Pancreas (tissue), 10 donors: ENCODE results near the gene CEP78. TPM values are rescaled to one million over a fixed set of nuclear protein-coding genes. Genes with fewer than 3 reads are reported as not detected.

Source experiments
- ATAC-seq, 4 donors: fragments of 200-7000 bp; cut with Tn5 transposase; one replicate each; pipeline versions ENCODE4 v1.8.0 to v1.9.1; 2020; ENCODE audit warnings: mild to moderate bottlenecking in 4 of 4, moderate library complexity in 4 of 4
- DNase-seq, 6 donors: peaks; one replicate each; pipeline ENCODE4 v3.0.0-alpha.2; 2020
- FAIRE-seq: peaks from 2 replicates; lab custom pipeline; 2012; peaks lifted over from hg19 to GRCh38; lab: Jason Lieb, UNC
- H3K27ac ChIP-seq, 4 donors: fragments of 200-600 bp; sonication (generic); 1 replicate in 3 of 4; 2 replicates in 1 of 4; pipeline versions ENCODE4 v1.5.0 to v1.8.0; 2020
- H3K27me3 ChIP-seq, 4 donors: fragments of 200-600 bp; one replicate each; pipeline ENCODE4 v1.8.0; 2021
- H3K36me3 ChIP-seq, 3 donors: fragments of 200-600 bp; sonication (generic) in 1 of 3; one replicate each; pipeline versions ENCODE4 v1.5.0 to v1.8.0; 2020 to 2021
- H3K4me1 ChIP-seq, 3 donors: fragments of 200-600 bp; one replicate each; pipeline ENCODE4 v1.8.0; 2021
- H3K4me3 ChIP-seq, 4 donors: fragments of 200-600 bp; sonication (generic) in 2 of 4; one replicate each; pipeline versions ENCODE4 v1.5.0 to v1.8.0; 2020 to 2021
- H3K9me3 ChIP-seq, 4 donors: fragments of 200-600 bp; one replicate each; pipeline ENCODE4 v1.8.0; 2021
- CTCF ChIP-seq, 4 donors: fragments of 200-600 bp; sonication (generic) in 3 of 4; IDR thresholded peaks; one replicate each; pipeline versions ENCODE4 v1.5.0 to v1.8.0; 2021; ENCODE audit warnings: antibody characterized with exemption in 4 of 4
- WGBS, 2 donors: extraction: QIAGEN DNeasy Blood & Tissue Kit; methylation state at CpG; one replicate each; pipeline ENCODE4 v1.1.7; 2013; 5-methylcytosine and 5-hydroxymethylcytosine counted together
- intact Hi-C, 3 donors: fragments of 100-400 bp; cut with DNase I; formaldehyde crosslinking; loops; one replicate each; pipeline versions ENCODE4 v1.11.1 to v1.14.2; 2022
- polyA plus RNA-seq, 2 donors: library from polyadenylated mRNA; stranded (reverse); fragments of 200-250 nt; gene quantifications; one replicate each; pipeline ENCODE4 v1.2.3, GENCODE V29; 2013
- total RNA-seq, 6 donors: library from RNA; stranded (reverse); fragmentation: NEBNext Ultra II Directional in 4 of 6; extraction: Animal tissue kit (Norgen Biotek cat#: 25700) in 4 of 6; gene quantifications; one replicate each; pipeline versions ENCODE4 v1.2.1 to v1.2.4, GENCODE V29; 2021 to 2023
- donor health status: healthy with polysubstance abuse.
- donor health status: DM: no; HTN: no; CAD: no; lungs with moderate emphysema.
- donor health status: DM: no; HTN: no; CAD: no.
- donor health status: control.
- donor health status: control.
- donor health status: Bipolar disorder and iron deficiency.
- donor health status: DM: yes; HTN: yes; CAD: no.
- donor health status: DM: no; HTN: no; CAD: no.
- donor health status: DM: no; HTN: no; CAD: no.
- donor health status: DM: yes; HTN: yes; CAD: no.

The CEP78 gene
- total and polyA plus RNA-seq, 8 donors: 3.3 to 6.5 (median 5.2) TPM

- WGBS, 2 donors: 96 to 97% methylated on average over 6 of the region's 6 CpGs
- no peaks in the 10 kb centered on the region for H3K9me3 ChIP-seq
Measured at GRCh38 chr9:78319197-78320029, 83.5 kb downstream of the CEP78 start.

GRCh38 chr9:78320030-78320693 is 84.3 kb downstream of the CEP78 start:
- Histone ChIP-seq H3K27me3 (no peaks in the 10 kb centered on the region), H3K9me3 (no peaks in the 10 kb centered on the region), H3K36me3 (no peaks in the 10 kb centered on the region), H3K27ac (no peak overlapping the region), H3K4me1 (peaks cover 0 to 7% (median 3%) of the 10 kb centered on the region in 3 donors), H3K4me3 (no peak overlapping the region)
- intact Hi-C loops: no loop called here
- FAIRE-seq (no peak), DNase-seq (no peak), ATAC-seq (no peak)
- 71 to 96% methylated on average over 4 of the region's 4 CpGs for WGBS, 2 donors
- no peak for TF ChIP-seq CTCF (IDR thresholded peaks at IDR 0.05)

More at GRCh38 chr9:78319197-78320029, 83.5 kb downstream of the CEP78 start:
- intact Hi-C loops: no loop called here
- DNase-seq (no peak), ATAC-seq (no peak), FAIRE-seq (no peak)
- Histone ChIP-seq H3K27ac (no peak overlapping the region), H3K36me3 (no peaks in the 10 kb centered on the region), H3K4me1 (peaks cover 0 to 8% (median 7%) of the 10 kb centered on the region in 3 donors), H3K27me3 (no peaks in the 10 kb centered on the region), H3K4me3 (no peak overlapping the region)
- no peak for TF ChIP-seq CTCF (IDR thresholded peaks at IDR 0.05)

GRCh38 chr9:78320875-78321496 is 85.1 kb downstream of the CEP78 start:
- Histone ChIP-seq H3K4me3 (no peak overlapping the region), H3K36me3 (no peaks in the 10 kb centered on the region), H3K27me3 (no peaks in the 10 kb centered on the region), H3K4me1 (peaks cover 0 to 8% (median 0%) of the 10 kb centered on the region in 3 donors), H3K9me3 (no peaks in the 10 kb centered on the region), H3K27ac (no peak overlapping the region)
- 91 to 96% methylated on average over 4 of the region's 4 CpGs for WGBS, 2 donors
- intact Hi-C loops: no loop called here
- ATAC-seq (no peak), FAIRE-seq (no peak), DNase-seq (no peak)
- TF ChIP-seq CTCF (IDR thresholded peaks at IDR 0.05): no peak

- H3K4me3 ChIP-seq: no peak overlapping the region
- intact Hi-C loops: no loop called here
- no peaks in the 10 kb centered on the region for H3K9me3 ChIP-seq
- 77 to 81% methylated on average over 7 of the region's 7 CpGs for WGBS, 2 donors
- no peak for DNase-seq
- no peak for FAIRE-seq
- no peaks in the 10 kb centered on the region for H3K27me3 ChIP-seq
- peaks cover 0 to 8% (median 0%) of the 10 kb centered on the region in 3 donors for H3K4me1 ChIP-seq
- no peaks in the 10 kb centered on the region for H3K36me3 ChIP-seq
- no peak overlapping the region for H3K27ac ChIP-seq
- TF ChIP-seq CTCF (IDR thresholded peaks at IDR 0.05): no peak
- no peak for ATAC-seq
Measured at GRCh38 chr9:78321505-78321904, 85.6 kb downstream of the CEP78 start.
